GM18873 (cell line): ENCODE results near the gene ATXN7L1.
"Not testable (repeated sequence)": the region's sequence is repeated elsewhere in the genome, so short reads cannot be mapped to it uniquely, and the experiment has no call there.

Source experiments
- ATAC-seq: cut with Tn5 transposase; IDR thresholded peaks from one replicate; pipeline ENCODE4 v1.9.1; 2021; ENCODE audit warnings: mild to moderate bottlenecking, moderate library complexity, moderate number of reproducible peaks; ENCODE audit not compliant: unreplicated experiment, low FRiP score

ATXN7L1 gene

DNA sequence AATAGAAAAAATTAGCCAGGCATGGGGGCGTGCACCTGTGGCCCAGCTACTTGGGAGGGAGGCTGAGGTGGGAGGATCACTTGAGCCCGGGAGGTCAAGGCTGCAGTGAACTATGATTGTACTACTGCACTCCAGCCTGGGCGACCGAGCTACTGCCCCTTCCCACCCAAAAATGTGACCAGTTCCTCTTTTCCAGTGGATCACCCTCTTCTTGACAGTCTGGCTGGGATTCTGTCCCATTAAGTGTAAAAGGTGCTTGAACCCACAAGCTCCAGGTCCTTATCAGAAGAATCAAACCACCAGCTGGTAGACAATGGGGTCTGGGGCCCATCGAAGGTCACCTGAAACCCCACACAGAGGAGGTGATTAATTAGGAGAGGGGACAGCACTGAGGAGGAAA, 14.1 kb downstream of the ATXN7L1 start:
- no peak for ATAC-seq

- ATAC-seq: no peak
Observed at GRCh38 chr7:105861224-105861623, 15.2 kb downstream of the ATXN7L1 start.

DNA sequence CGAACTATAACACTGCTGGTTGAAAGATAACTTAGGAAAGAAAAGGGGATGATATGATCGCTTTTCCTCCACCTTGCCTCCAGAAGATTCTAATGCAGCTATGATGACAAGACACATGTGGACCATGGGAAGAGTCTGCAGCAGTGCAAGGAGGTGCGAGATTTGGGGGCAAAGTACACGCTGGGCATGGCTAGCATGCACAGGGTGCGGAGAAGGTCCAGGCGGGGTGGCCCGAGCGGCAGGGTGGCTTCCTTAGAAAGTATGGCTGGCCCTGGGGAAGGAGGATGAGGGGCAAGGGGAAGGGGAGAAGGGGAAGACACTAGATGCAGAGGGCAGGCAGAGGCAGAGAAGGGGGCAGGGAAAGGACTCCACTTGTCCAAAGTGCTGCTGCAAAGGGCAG, 15.6 kb downstream of the ATXN7L1 start:
- ATAC-seq: no peak

- ATAC-seq: no peak
Observed at GRCh38 chr7:105857009-105857952, 19.1 kb downstream of the ATXN7L1 start.

DNA sequence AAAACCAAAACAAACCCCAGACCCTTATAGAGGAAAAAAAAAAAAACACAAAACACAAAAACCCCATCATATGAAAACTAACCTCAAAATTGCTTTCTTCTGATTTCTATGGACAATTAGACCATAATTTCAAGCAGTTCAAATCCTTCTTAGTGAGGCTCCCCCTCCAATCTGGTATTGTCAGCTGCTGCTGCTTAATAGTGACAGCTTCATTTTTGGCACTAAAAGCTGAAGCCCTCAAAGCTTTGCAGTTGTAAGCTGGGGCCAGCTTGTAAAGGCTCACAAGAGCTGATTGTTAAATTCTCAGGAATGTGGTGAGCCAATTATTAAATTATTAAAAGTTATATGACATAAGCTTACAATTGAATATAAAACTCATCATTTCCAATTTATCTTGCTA, 21.9 kb downstream of the ATXN7L1 start:
- no peak for ATAC-seq

GRCh38 chr7:105853931-105854419, 22.4 kb downstream of the ATXN7L1 start:
- ATAC-seq: no peak

GRCh38 chr7:105851064-105851463, 25.3 kb downstream of the ATXN7L1 start:
- no peak for ATAC-seq

GRCh38 chr7:105849122-105849855, 27.1 kb downstream of the ATXN7L1 start:
- ATAC-seq: no peak

DNA sequence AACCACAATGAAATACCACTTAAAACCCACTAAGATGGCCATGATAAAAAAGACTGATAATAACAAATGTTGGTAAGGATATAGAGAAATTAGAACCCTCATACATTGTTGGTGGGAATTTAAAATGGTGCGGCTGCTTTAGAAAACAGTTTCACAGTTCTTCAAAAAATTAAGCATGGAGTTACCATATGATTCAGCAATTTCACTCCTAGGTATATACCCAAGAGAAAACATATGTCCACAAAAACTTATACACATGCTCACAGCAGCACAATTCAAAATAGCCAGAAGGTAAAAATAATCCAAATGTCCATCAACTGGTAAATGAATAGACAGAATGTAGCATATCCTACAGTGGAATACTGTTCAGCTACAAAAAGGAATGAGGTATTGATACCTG, 30.0 kb downstream of the ATXN7L1 start:
- no peak for ATAC-seq

DNA sequence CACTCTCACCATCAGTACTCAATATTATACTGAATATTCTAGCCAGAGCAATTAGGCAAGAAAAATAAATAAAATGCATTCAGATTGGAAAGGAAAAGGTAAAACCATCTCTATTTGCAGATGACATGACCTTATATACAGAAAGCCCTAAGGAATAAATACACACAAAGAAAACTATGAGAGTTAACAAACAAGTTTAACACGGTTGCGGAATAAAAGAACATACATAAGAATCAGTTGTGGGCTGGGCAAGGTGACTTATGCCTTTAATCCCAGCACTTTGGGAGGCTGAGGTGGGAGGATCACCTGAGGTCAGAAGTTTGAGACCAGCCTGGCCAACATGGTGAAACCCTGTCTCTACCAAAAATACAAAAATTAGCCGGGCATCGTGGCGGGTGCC, 31.7 kb downstream of the ATXN7L1 start:
- not testable (repeated sequence) for ATAC-seq

DNA sequence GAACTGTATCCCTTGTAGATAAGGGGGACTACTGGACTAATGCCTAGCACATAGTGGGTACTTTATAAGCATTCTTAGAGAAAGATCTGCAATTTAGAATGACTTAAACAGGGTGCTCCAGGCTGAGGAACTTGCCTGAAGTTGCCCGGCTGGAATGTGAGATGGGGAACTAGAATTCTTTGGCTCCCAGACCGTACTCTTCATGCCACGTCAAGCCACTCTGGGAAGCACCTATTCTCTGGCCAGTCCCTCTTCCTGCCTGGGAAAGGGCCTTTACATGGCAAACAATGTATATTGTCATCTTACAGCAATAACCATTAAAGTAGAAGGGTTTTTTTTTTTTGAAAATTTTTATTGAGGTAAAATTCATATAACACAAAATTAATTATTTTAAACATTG, 34.5 kb downstream of the ATXN7L1 start:
- ATAC-seq: no peak

GRCh38 chr7:105840981-105841749, 35.2 kb downstream of the ATXN7L1 start:
- no peak for ATAC-seq

GRCh38 chr7:105839266-105839665, 37.1 kb downstream of the ATXN7L1 start:
- ATAC-seq: no peak

GRCh38 chr7:105838627-105839231, 37.7 kb downstream of the ATXN7L1 start:
- no peak for ATAC-seq

DNA sequence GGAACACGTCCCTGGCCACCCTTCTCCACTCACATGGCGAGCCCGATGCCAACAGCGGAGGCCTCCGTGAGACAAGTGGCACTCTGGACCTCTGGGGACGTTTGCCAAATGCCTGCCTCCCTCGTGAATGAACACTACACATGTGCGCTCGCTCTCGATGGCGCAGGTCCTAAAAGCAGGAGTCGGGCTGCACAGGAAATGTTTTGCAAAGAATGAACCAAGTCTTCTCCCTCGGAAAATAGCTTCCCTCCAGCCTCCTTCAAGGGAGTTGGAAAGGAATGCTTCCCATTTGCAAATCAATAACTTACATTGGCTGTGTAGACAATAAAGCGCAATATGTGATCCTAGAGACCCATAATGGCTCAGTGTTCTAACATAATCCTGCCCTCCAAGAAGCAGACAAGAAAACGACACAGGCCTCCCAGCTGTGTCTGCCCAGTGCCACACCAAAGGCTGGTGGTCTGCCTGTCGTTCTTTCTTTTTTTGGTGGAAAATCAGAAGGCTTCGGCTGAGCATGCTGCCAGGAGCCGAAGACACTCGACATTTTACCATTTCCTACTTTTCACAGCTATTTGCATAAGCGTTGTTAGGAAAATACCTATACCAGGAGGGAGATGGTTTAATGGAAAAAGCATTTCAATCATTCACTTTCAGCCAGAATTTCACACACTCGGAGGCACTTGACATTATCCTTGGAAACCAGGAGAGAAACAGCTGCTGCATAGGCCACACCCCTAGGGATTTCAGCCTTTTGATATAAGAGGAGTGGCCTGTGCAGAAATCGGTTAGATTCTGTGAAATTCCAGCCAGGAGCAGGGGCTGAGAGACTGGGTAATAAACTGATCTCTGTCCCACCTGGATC, 38.4 kb downstream of the ATXN7L1 start:
- ATAC-seq: no peak

DNA sequence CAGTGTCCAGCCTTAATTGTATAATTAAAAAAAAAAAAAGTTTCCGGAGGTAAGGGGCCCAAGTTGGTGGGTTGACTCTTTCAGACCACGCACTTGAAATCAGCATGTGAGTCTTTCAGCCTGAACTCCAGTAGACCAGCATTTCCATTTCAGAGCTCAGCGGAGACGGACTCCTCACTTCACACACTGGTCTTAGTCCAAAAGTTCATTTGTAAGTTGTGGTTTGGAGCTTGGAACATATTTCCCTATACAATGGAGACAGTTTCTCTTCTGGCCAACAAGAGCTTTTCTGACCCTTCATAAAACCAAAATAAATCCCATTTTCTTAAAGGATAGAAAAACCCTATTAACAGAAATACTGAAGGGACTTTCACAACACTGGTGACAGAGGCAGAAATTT, 41.0 kb downstream of the ATXN7L1 start:
- ATAC-seq: no peak

- ATAC-seq: no peak
Observed at GRCh38 chr7:105831824-105832535, 44.4 kb downstream of the ATXN7L1 start.

GRCh38 chr7:105831302-105831620, 45.1 kb downstream of the ATXN7L1 start:
- no peak for ATAC-seq
